ENCODE results near the gene ARHGAP20.

GRCh38 chr11:110704210-110704864 is 7.9 kb downstream of the ARHGAP20 start:
- TF ChIP-seq CTCF (IDR thresholded peaks at IDR 0.05; ENCODE audit: low read depth, low read length, missing input control): no peak
- no peak for TF ChIP-seq GABPA (IDR thresholded peaks at IDR 0.05 in 1 of 2, conservative IDR thresholded peaks at IDR 0.05 in 1 of 2)
- TF ChIP-seq REST (IDR thresholded peaks at IDR 0.05): no peak
